ENCODE results near the gene KRTAP3-3. TPM values are rescaled to one million over a fixed set of nuclear protein-coding genes. Genes with fewer than 3 reads are reported as not detected.
"Not testable (repeated sequence)": the region's sequence is repeated elsewhere in the genome, so short reads cannot be mapped to it uniquely, and the experiment has no call there.

Gene KRTAP3-3
- total RNA-seq: not detected
- long read RNA-seq: 0 reads

DNA sequence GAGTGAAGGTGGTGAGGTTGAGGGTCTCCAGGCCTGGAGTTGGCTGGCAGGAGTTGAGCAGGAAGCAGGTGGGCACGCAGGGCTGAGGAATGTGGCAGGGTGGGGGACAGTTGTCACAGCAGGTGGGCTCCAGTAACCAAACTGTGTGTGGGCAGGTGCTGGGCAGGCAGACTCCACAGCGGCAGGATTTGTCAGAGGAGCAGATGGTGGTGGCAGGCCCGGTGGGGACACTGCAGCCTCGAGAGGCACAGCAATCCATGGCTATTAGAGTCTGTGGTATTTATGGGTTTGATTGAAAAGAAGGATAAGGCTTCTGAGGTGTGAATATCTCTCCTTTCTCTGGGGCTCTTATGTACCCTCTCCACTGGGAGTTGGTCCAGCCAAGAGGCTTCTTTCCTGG is at the start of gene KRTAP3-3:
TSS of gene KRTAP3-3 (minus strand) at position 326 of the 400 bp plus-strand sequence. CDS start at position 259, 67 bp downstream.
- no peak for ATAC-seq
- DNase-seq: no peak
- intact Hi-C loops (cut with DNase I): no loop called here

DNA sequence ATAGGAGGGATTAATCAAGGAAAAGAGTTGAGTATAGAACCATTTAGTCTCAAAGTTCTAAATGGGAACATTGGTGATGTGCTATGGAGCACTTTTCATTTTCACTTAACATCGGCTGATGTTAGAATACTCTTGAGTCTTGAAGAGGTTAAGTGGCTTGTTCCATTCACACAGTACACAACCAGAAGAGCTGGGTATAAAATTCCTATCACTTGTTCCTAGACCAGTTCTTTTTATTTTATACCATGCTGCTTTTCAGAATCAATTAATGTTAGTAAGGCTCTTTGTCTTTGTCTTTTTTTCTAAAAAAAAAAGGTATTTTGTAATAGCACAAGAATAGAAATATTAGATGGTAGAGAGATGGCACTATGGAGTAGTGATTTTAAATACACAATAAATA is 49.0 kb upstream of the KRTAP3-3 start:
- intact Hi-C loops (cut with DNase I): no loop called here
- DNase-seq: no peak
- no peak for ATAC-seq

DNA sequence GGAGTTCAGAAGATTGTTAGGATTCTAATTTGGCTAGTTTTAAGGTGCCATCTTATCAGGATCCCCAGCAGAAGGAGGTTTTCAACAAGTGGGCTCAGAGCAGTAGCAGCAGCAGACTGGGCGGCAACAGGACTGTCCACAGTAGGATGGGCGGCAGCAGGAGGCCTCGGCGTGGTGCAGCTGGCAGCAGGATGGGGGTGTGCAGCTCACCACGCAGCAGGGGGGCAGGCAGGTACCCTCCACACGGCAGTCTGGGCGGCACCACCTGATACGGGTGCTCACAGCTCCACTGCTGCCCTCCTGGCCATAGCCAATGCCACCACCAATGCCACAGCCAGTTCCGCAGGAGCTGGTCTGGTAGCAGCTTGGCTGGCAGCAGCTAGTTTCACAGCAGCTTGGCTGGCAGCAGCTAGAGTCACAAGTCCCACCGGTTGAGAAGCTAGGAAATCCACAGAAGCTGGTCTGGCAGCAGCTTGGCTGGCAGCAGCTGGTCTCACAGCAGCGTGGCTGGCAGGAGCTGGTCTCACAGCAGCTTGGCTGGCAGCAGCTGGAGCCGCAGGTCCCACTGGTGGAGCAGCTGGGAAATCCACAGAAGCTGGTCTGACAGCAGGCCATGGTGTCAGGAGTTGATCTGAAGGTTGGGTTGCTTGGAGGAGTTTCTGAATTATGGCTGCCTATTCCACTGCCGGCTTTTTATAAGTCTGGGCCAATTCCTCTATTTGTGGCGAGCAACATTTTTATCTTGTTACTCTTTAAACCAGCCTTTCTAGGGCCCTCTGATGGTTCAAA is 47.0 kb upstream of the KRTAP3-3 start, which contains the start of gene KRTAP1-1:
TSS of gene KRTAP1-1 (minus strand) at position 668 of the 789 bp plus-strand sequence. CDS start at position 615, 53 bp downstream.
- DNase-seq; intact Hi-C loops (cut with DNase I): not testable (repeated sequence)
- ATAC-seq: peak in 1 of 2 donors; percentile 53

GRCh38 chr17:41037853-41038350 is 43.9 kb upstream of the KRTAP3-3 start:
- ATAC-seq: no peak
- intact Hi-C loops (cut with DNase I): no loop called here

GRCh38 chr17:41034346-41034935 is 40.5 kb upstream of the KRTAP3-3 start, which contains the start of gene KRTAP1-3:
Gene KRTAP1-3, minus strand, starts transcription at chr17:41034874. Its CDS starts 53 bp downstream, at chr17:41034821.
- DNase-seq; ATAC-seq; intact Hi-C loops (cut with DNase I): not testable (repeated sequence)

More at GRCh38 chr17:41037853-41038350, 43.9 kb upstream of the KRTAP3-3 start:
- no peak for DNase-seq

GRCh38 chr17:41029633-41030245 is 35.8 kb upstream of the KRTAP3-3 start, which contains the start of gene KRTAP1-4:
Gene KRTAP1-4, minus strand, starts transcription at chr17:41030195. Its CDS starts 117 bp downstream, at chr17:41030078.
- no peak for ATAC-seq
- no peak for DNase-seq
- intact Hi-C loops (cut with DNase I): no loop called here

DNA sequence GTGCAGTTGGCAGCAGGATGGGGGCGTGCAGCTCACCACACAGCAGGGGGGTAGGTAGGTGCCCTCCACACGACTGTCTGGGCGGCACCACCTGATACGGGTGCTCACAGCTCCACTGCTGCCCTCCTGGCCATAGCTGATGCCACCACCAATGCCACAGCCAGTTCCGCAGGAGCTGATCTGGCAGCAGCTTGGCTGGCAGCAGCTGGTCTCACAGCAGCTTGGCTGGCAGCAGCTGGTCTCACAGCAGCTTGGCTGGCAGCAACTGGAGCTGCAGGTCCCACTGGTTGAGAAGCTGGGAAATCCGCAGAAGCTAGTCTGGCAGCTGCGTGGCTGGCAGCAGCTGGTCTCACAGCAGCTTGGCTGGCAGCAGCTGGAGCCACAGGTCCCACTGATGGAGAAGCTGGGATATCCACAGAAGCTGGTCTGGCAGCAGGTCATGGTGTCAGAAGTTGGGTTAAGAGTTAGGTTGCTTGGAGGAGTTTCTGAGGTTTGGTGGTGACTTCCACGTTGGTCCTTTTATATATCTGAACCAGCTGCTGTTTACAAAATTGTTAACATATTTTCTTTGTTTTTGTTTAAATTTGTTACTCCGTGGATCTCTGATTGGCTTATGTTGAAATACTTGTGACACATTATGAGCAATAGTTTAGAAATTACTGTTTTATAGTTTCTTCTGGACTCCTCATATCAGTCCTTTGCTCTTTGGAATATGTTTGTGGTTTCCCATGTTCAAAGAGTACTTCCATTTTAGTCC is 32.9 kb upstream of the KRTAP3-3 start, which contains the start of gene KRTAP1-5:
TSS of gene KRTAP1-5 (minus strand) at position 494 of the 757 bp plus-strand sequence. CDS start at position 441, 53 bp downstream.
- intact Hi-C loops (cut with DNase I): no loop called here
- no peak for DNase-seq
- ATAC-seq: no peak

DNA sequence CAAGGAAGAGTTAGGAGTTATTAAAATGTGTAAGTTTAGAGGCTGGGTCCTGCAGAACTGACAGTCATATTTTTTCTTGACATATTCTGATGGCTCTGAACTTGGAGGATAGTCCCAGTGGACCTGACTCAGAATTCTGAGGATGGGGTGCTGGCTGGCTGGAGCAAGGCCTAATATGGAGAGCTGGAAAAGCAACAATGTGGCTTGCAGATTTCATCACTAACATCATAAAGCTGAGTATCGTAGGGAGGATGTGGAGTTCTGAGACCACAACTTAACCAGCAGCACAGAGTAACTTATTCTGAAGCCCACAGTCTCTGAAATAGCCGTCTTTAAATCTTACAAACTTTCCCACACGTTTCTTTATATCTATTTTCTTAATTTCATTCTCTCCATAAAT is 30.7 kb upstream of the KRTAP3-3 start:
- ATAC-seq (no peak), DNase-seq (no peak)
- intact Hi-C loops (cut with DNase I): no loop called here

DNA sequence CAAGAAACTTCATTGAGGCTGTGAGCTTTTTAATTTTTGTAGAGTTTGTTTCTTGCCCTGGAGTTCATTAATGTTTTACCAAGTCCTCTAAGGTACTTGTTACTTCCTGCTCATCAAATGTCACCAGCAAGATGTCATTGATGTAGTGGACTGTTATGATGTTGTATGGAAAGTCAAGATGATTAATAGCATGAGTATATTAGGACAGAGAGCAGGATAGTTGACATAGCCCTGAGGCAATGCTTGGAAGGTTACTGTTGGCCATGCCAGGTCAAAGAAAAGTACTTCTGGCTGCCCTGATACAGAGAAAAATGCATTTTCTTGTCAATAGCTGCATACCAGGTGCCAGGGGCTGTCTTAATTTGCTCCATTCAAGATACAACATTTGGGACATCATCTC is 26.4 kb upstream of the KRTAP3-3 start:
- intact Hi-C loops (cut with DNase I): no loop called here
- no peak for ATAC-seq
- no peak for DNase-seq

DNA sequence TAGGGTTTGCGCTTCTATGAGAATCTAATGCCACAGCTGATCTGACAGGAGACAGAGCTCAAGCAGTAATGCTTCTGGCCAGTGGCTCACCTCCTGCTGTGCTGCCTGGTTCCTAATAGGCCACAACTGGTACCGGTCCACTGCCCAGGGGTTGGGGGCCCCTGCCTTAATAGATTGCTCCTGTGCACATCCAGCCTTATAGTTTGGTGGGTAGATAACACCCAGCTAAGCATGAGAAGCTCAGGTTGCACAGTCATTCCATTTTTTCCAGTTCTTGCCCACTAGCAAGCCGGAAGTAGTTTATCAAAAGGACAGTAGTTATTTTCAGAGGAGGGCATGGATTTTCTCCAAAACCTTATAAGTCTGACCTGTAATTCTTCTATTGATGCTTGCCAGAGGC is 25.5 kb upstream of the KRTAP3-3 start:
- intact Hi-C loops (cut with DNase I): no loop called here
- ATAC-seq: no peak
- DNase-seq: no peak

DNA sequence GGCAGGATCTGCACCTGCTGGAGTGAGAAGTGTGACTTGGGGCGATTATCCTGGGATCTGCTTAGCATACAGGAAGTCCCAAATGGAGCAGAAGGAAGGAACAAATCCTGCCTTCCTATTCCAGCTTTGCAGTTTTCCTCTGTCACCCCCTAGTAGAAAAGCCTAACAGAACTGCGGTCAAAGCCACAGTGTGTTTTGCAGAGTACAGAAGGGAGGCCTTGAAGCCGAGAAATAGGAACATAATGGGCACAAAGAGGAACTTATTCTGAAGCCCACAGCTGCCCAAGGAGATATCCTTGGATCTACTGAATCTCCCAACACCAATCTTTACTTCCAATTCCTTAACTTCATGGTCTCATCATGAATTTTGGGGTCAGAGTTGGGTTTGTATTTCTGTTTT is 24.6 kb upstream of the KRTAP3-3 start:
- no peak for ATAC-seq
- intact Hi-C loops (cut with DNase I): no loop called here
- no peak for DNase-seq

DNA sequence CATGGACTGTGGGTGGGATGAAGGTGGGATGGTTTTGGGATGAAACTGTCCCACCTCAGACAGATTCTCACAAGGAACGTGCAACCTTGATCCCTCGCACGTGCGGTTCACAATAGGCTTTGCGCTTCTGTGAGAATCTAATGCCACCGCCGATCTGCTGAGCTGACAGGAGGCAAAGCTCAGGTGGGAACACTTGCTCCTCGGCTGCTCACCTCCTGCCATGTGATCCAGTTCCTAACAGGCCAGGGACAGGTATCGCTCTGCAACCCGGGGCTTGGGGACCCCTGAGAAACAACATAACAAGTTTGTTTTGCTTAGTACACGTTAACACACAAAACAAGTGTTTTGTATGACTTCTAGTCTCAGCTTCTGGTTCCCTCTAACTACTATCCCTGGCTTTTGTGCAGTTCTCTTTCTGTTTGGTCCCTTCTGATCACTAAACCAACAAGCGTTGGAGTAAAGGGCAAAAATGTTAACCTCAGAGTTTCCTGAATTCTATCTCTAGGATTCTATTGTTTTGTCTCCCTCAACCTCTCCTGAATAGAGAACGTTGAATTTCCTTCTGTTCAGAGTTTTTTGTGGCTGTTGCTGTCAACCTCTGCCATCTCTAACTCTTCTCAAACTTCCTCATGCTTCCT is 22.7 kb upstream of the KRTAP3-3 start:
- intact Hi-C loops (cut with DNase I): no loop called here
- ATAC-seq (no peak), DNase-seq (no peak)

DNA sequence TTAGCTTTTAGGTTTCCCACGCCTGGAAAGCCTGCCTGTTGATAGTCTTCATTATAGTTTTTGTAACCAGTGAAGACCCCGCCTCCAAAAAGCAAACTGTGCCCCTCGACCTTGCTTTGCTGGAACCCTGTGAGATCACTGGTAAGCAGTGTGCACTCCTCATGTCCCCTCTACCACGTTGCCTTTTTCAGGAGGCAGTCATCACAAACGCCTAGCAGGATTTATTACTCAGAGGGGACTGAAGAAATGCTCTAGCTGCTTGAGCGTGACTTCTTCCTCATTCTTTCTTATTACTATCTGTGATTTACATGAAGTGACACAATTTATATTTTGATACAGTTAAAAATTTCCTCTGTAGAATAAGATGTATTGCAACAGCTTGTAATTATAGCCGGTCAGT is 21.5 kb upstream of the KRTAP3-3 start:
- ATAC-seq (no peak), DNase-seq (no peak)
- intact Hi-C loops (cut with DNase I): no loop called here

- intact Hi-C loops (cut with DNase I): no loop called here
- ATAC-seq (no peak), DNase-seq (no peak)
Measured at GRCh38 chr17:41013606-41014005, 19.6 kb upstream of the KRTAP3-3 start.

GRCh38 chr17:41013181-41013580 is 19.2 kb upstream of the KRTAP3-3 start:
- DNase-seq: no peak
- intact Hi-C loops (cut with DNase I): no loop called here
- ATAC-seq: no peak

GRCh38 chr17:41012326-41013120 is 18.6 kb upstream of the KRTAP3-3 start:
- ATAC-seq (no peak), DNase-seq (no peak)
- intact Hi-C loops (cut with DNase I): no loop called here

DNA sequence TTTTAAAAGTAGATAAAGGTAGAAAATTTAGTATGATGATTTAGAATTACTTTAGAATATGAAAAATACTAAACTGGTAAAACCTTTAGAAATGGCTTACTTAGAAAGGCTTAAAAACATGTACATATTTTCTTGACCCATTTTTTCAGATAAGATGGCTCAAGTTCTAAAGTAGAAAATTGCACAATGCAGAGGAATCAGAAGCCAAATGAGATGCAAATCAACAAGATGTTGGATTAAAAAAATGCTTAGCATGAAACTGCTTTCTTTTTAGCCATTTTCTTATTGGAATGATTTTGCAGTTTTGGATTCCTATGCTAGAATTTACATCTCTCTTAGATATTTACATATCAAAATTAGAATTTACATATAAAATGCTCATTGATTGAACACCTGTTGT is 16.5 kb upstream of the KRTAP3-3 start:
- ATAC-seq (no peak), DNase-seq (no peak)
- intact Hi-C loops (cut with DNase I): no loop called here

DNA sequence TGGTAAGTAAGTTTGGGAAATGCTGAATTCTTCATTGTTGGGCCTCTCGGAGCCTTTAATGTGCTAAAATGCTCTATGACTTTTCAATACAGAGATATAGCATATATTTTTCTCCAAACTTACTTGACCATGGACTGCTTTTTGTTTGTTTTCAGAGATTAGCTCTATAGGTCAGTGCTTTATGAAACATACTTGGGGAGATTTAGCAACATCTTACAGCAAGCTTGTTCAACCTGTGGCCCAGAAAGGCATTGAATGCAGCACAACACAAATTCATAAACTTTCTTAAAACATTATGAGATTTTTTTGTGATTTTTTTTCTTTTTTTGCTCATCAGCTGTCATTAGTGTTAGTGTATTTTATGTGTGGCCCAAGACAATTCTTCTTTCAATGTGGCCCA is 16.0 kb upstream of the KRTAP3-3 start:
- intact Hi-C loops (cut with DNase I): no loop called here
- ATAC-seq: no peak
- no peak for DNase-seq

Measured in left cardiac atrium (tissue), 4 donors.